Osteoblast (primary cell): ENCODE results near the gene SPTB. TPM values are rescaled to one million over a fixed set of nuclear protein-coding genes. Genes with fewer than 3 reads are reported as not detected.

Experiments
- DNase-seq: peaks from one replicate; pipeline ENCODE4 v3.0.0; 2011; ENCODE audit warnings: low spot score, mixed read lengths; ENCODE audit not compliant: insufficient read length; ENCODE audit errors: missing footprints
- H2AFZ ChIP-seq: 2 replicates; pipeline ENCODE4 v1.6.0; 2011; ENCODE audit warnings: mild to moderate bottlenecking, low read length
- H3K27ac ChIP-seq: 2 replicates; pipeline ENCODE4 v1.5.1; 2011; ENCODE audit warnings: mild to moderate bottlenecking, low read depth, low read length, moderate library complexity
- H3K27me3 ChIP-seq: 2 replicates; pipeline ENCODE4 v1.6.0; 2012; ENCODE audit warnings: mild to moderate bottlenecking, control low read depth, inconsistent platforms, low read length, moderate library complexity; ENCODE audit not compliant: insufficient read depth
- H3K36me3 ChIP-seq: 2 replicates; pipeline ENCODE4 v1.5.1; 2011; ENCODE audit warnings: mild to moderate bottlenecking, low read length, control low read depth, moderate library complexity; ENCODE audit not compliant: insufficient read depth
- H3K4me1 ChIP-seq: 2 replicates; pipeline ENCODE4 v1.5.1; 2011; ENCODE audit warnings: mild to moderate bottlenecking, low read length, control low read depth, moderate library complexity; ENCODE audit not compliant: insufficient read depth
- H3K4me2 ChIP-seq: 2 replicates; pipeline ENCODE4 v1.6.0; 2011; ENCODE audit warnings: mild to moderate bottlenecking, low read length; ENCODE audit not compliant: insufficient read depth
- H3K4me3 ChIP-seq: fragments of 200-600 bp; sonication (generic); 3 replicates; pipeline ENCODE4 v1.5.1; 2012; ENCODE audit warnings: mild to moderate bottlenecking, low read length, inconsistent platforms; ENCODE audit not compliant: insufficient read depth
- H3K79me2 ChIP-seq: 2 replicates; pipeline ENCODE4 v1.6.0; 2012; ENCODE audit warnings: mild to moderate bottlenecking, low read length, control low read depth, inconsistent platforms; ENCODE audit not compliant: insufficient read depth
- H3K9me3 ChIP-seq: 2 replicates; pipeline ENCODE4 v1.5.1; 2011; ENCODE audit warnings: low read depth, low read length, control low read depth
- H4K20me1 ChIP-seq: 2 replicates; pipeline ENCODE4 v1.6.0; 2012; ENCODE audit warnings: mild to moderate bottlenecking, low read length, control low read depth; ENCODE audit not compliant: insufficient read depth
- total RNA-seq: library from RNA; depleted of rRNA; stranded (reverse); fragments of >200 nt; gene quantifications from 2 replicates; pipeline ENCODE4 v1.2.3, GENCODE V29; 2012
- TF ChIP-seq, protein P1 (sequence below): IDR thresholded peaks from 2 replicates; pipeline ENCODE4 v1.5.1; 2011; ENCODE audit warnings: mild to moderate bottlenecking, low read depth, low read length, moderate library complexity; ENCODE audit errors: extremely low read depth

The SPTB gene
- total RNA-seq, 1 donor, result under 0.01 TPM

DNA sequence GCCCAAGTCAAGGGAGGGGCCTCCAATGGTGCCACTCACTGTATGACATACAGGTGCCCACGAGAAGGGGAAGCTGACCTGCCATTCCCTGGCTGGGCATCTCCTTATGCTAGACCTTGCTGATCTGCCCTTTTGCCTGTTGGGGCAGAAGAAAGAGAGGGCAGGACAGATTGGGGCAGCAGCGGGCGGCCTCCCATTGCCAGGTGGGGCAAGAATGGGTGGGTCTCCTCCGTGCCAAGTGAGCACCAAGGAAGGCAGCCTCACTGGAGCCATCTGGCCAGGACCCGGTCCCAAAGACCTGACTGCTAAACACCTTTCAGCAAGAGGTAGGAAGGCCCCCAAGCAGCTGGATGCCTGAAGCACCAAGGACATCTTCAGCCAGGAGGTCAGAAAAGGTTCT lies 125.0 kb downstream of the SPTB start:
- no peak for DNase-seq

DNA sequence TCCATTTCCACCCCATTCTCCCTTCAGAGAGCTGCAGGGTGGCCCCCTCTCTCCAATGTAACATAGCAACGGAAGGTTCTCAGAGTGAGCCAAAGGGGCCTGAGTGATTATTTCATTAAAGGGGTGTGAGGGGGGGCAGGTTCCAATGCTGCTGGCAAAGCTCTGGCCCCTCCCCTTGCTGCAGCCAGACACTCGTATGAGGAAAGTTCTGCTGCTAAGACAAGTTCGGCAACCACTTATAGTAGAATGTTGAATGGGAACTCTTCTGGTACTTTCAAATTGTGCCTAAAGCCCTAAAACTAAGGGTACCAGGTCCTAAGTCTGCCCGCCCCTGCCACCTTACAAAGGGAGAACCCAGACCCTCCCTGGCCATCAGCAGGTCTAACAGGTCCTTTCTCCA lies 125.7 kb downstream of the SPTB start:
- H3K79me2 ChIP-seq, result no peaks in the 10 kb centered on the region
- H4K20me1 ChIP-seq, result no peaks in the 10 kb centered on the region
- peaks cover 21% of the 10 kb centered on the region for H3K27me3 ChIP-seq
- no peak overlapping the region for H2AFZ ChIP-seq
- no peak for DNase-seq
- H3K4me1 ChIP-seq, result peaks cover 16% of the 10 kb centered on the region
- TF ChIP-seq, protein P1, sequence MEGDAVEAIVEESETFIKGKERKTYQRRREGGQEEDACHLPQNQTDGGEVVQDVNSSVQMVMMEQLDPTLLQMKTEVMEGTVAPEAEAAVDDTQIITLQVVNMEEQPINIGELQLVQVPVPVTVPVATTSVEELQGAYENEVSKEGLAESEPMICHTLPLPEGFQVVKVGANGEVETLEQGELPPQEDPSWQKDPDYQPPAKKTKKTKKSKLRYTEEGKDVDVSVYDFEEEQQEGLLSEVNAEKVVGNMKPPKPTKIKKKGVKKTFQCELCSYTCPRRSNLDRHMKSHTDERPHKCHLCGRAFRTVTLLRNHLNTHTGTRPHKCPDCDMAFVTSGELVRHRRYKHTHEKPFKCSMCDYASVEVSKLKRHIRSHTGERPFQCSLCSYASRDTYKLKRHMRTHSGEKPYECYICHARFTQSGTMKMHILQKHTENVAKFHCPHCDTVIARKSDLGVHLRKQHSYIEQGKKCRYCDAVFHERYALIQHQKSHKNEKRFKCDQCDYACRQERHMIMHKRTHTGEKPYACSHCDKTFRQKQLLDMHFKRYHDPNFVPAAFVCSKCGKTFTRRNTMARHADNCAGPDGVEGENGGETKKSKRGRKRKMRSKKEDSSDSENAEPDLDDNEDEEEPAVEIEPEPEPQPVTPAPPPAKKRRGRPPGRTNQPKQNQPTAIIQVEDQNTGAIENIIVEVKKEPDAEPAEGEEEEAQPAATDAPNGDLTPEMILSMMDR, result no peak
- no peaks in the 10 kb centered on the region for H3K9me3 ChIP-seq
- no peak overlapping the region for H3K4me2 ChIP-seq
- no peak overlapping the region for H3K27ac ChIP-seq
- no peak overlapping the region for H3K4me3 ChIP-seq
- H3K36me3 ChIP-seq, result no peaks in the 10 kb centered on the region

More for the DNA sequence above, 125.0 kb downstream of the SPTB start:
- H2AFZ ChIP-seq, result no peak overlapping the region
- no peaks in the 10 kb centered on the region for H3K79me2 ChIP-seq
- no peak overlapping the region for H3K4me3 ChIP-seq
- no peaks in the 10 kb centered on the region for H4K20me1 ChIP-seq
- no peak overlapping the region for H3K27ac ChIP-seq
- H3K9me3 ChIP-seq, result no peaks in the 10 kb centered on the region
- H3K36me3 ChIP-seq, result no peaks in the 10 kb centered on the region
- H3K4me2 ChIP-seq, result no peak overlapping the region
- peaks cover 21% of the 10 kb centered on the region for H3K27me3 ChIP-seq
- TF ChIP-seq, protein P1, result no peak
- peaks cover 19% of the 10 kb centered on the region for H3K4me1 ChIP-seq

GRCh38 chr14:64753374-64753773 lies 126.3 kb downstream of the SPTB start:
- Histone ChIP-seq H3K4me3 (no peak overlapping the region), H4K20me1 (no peaks in the 10 kb centered on the region), H3K9me3 (no peaks in the 10 kb centered on the region), H3K4me2 (no peak overlapping the region), H3K79me2 (no peaks in the 10 kb centered on the region), H3K36me3 (no peaks in the 10 kb centered on the region), H3K27me3 (peaks cover 21% of the 10 kb centered on the region), H2AFZ (no peak overlapping the region), H3K27ac (no peak overlapping the region), H3K4me1 (peaks cover 10% of the 10 kb centered on the region)
- TF ChIP-seq, protein P1, result no peak
- DNase-seq, result no peak

GRCh38 chr14:64752909-64753308 lies 126.8 kb downstream of the SPTB start:
- Histone ChIP-seq H3K4me3 (no peak overlapping the region), H4K20me1 (no peaks in the 10 kb centered on the region), H3K79me2 (no peaks in the 10 kb centered on the region), H3K27me3 (peaks cover 21% of the 10 kb centered on the region), H3K36me3 (no peaks in the 10 kb centered on the region), H3K4me2 (no peak overlapping the region), H3K27ac (no peak overlapping the region), H3K9me3 (no peaks in the 10 kb centered on the region), H2AFZ (no peak overlapping the region), H3K4me1 (peaks cover 5% of the 10 kb centered on the region)
- TF ChIP-seq, protein P1, result no peak
- DNase-seq, result no peak
